DND-41 (cell line): ENCODE measurements around the gene CIZ1.

ENCODE experiments used
- ATAC-seq: fragments of 200-7000 bp; cut with Tn5 transposase; 3 replicates; pipeline ENCODE4 v1.9.1; 2021; ENCODE audit warnings: low read depth; ENCODE audit not compliant: insufficient read depth
- DNase-seq: peaks from one replicate; pipeline ENCODE4 v3.0.0-alpha.2; 2020
- H2AFZ ChIP-seq: 2 replicates; pipeline ENCODE4 v1.6.0; 2012; ENCODE audit warnings: low read depth, low read length
- H3K27ac ChIP-seq: 2 replicates; pipeline ENCODE4 v1.5.1; 2012; ENCODE audit warnings: low read length, inconsistent platforms
- H3K27me3 ChIP-seq: fragments of 200-600 bp; sonication (generic); 2 replicates; pipeline ENCODE4 v1.6.0; 2012; ENCODE audit warnings: low read length, mild to moderate bottlenecking, inconsistent platforms; ENCODE audit not compliant: insufficient read depth, poor library complexity
- H3K36me3 ChIP-seq: 2 replicates; pipeline ENCODE4 v1.5.1; 2012; ENCODE audit warnings: low read length, inconsistent platforms; ENCODE audit not compliant: insufficient read depth
- H3K4me1 ChIP-seq: 2 replicates; pipeline ENCODE4 v1.5.1; 2012; ENCODE audit warnings: mild to moderate bottlenecking, low read length; ENCODE audit not compliant: insufficient read depth
- H3K4me2 ChIP-seq: 2 replicates; pipeline ENCODE4 v1.6.0; 2012; ENCODE audit warnings: mild to moderate bottlenecking, moderate library complexity, low read length, inconsistent platforms; ENCODE audit not compliant: insufficient read depth
- H3K4me3 ChIP-seq, 2 experiments: fragments of 200-600 bp in 1 of 2; shearing (Covaris generic) in 1 of 2; 2 replicates each; pipeline ENCODE4 v1.5.1; 2012 to 2016; ENCODE audit warnings: inconsistent platforms in 2 of 2, low read length in 2 of 2, mild to moderate bottlenecking in 2 of 2, low read depth in 1 of 2, moderate library complexity in 1 of 2
- H3K79me2 ChIP-seq: 2 replicates; pipeline ENCODE4 v1.6.0; 2012; ENCODE audit warnings: low read length, inconsistent platforms; ENCODE audit not compliant: insufficient read depth
- H3K9ac ChIP-seq: 2 replicates; pipeline ENCODE4 v1.6.0; 2012; ENCODE audit warnings: low read depth, mild to moderate bottlenecking, inconsistent platforms, low read length, moderate library complexity
- H3K9me3 ChIP-seq: 2 replicates; pipeline ENCODE4 v1.5.1; 2012; ENCODE audit warnings: low read length, moderate library complexity, mild to moderate bottlenecking, inconsistent platforms; ENCODE audit not compliant: insufficient read depth, severe bottlenecking
- H4K20me1 ChIP-seq: 2 replicates; pipeline ENCODE4 v1.6.0; 2012; ENCODE audit warnings: low read length; ENCODE audit not compliant: insufficient read depth
- CTCF ChIP-seq: IDR thresholded peaks from 2 replicates; pipeline ENCODE4 v1.5.1; 2012; ENCODE audit warnings: borderline replicate concordance, low read length, moderate library complexity, mild to moderate bottlenecking; ENCODE audit not compliant: poor library complexity, severe bottlenecking; ENCODE audit errors: extremely low read depth
- EZH2 ChIP-seq: IDR thresholded peaks from 3 replicates; pipeline ENCODE4 v1.6.1; 2012; ENCODE audit warnings: borderline replicate concordance, low read depth, mild to moderate bottlenecking, moderate library complexity, low read length, inconsistent platforms; ENCODE audit not compliant: severe bottlenecking

CIZ1 gene

GRCh38 chr9:128149951-128150593 lies 41.3 kb downstream of the CIZ1 start:
- Histone ChIP-seq H3K4me3 (no peak overlapping the region), H3K36me3 (no peaks in the 10 kb centered on the region), H3K27me3 (no peaks in the 10 kb centered on the region), H4K20me1 (no peaks in the 10 kb centered on the region), H2AFZ (no peak overlapping the region), H3K4me2 (no peak overlapping the region), H3K9ac (no peak overlapping the region), H3K9me3 (no peaks in the 10 kb centered on the region), H3K79me2 (no peaks in the 10 kb centered on the region), H3K27ac (no peak overlapping the region), H3K4me1 (no peaks in the 10 kb centered on the region)
- TF ChIP-seq EZH2 = no peak
- TF ChIP-seq CTCF = no peak
- no peak for ATAC-seq
- no peak for DNase-seq

GRCh38 chr9:128149001-128149701 lies 42.2 kb downstream of the CIZ1 start, which contains the start of gene LCN2:
TSS of gene LCN2 (plus strand) at chr9:128149453. CDS start at chr9:128149526, 73 bp downstream.
- no peaks in the 10 kb centered on the region for H3K27me3 ChIP-seq
- DNase-seq (no peak), ATAC-seq (no peak)
- H4K20me1 ChIP-seq = no peaks in the 10 kb centered on the region
- no peak within 1 kb of the TSS for H2AFZ ChIP-seq
- H3K9ac ChIP-seq = no peak within 1 kb of the TSS
- H3K79me2 ChIP-seq = no peaks in the 10 kb centered on the region
- TF ChIP-seq EZH2 (no peak), CTCF (no peak)
- H3K4me1 ChIP-seq = no peaks in the 10 kb centered on the region
- H3K27ac ChIP-seq = no peak within 1 kb of the TSS
- no peak within 1 kb of the TSS for H3K4me2 ChIP-seq
- no peaks in the 10 kb centered on the region for H3K36me3 ChIP-seq
- no peak within 1 kb of the TSS for H3K4me3 ChIP-seq
- H3K9me3 ChIP-seq = no peaks in the 10 kb centered on the region

- Histone ChIP-seq H3K79me2 (no peaks in the 10 kb centered on the region), H4K20me1 (no peaks in the 10 kb centered on the region), H3K27me3 (no peaks in the 10 kb centered on the region), H3K4me1 (no peaks in the 10 kb centered on the region), H3K27ac (no peak overlapping the region), H2AFZ (no peak overlapping the region), H3K9ac (no peak overlapping the region), H3K36me3 (no peaks in the 10 kb centered on the region), H3K4me2 (no peak overlapping the region), H3K4me3 (no peak overlapping the region), H3K9me3 (no peaks in the 10 kb centered on the region)
- DNase-seq = no peak
- ATAC-seq = no peak
- TF ChIP-seq EZH2 (no peak), CTCF (no peak)
Measured at GRCh38 chr9:128148509-128149000, 42.8 kb downstream of the CIZ1 start.
